Measurements from ENCODE around the gene LRRC8D.

DNA sequence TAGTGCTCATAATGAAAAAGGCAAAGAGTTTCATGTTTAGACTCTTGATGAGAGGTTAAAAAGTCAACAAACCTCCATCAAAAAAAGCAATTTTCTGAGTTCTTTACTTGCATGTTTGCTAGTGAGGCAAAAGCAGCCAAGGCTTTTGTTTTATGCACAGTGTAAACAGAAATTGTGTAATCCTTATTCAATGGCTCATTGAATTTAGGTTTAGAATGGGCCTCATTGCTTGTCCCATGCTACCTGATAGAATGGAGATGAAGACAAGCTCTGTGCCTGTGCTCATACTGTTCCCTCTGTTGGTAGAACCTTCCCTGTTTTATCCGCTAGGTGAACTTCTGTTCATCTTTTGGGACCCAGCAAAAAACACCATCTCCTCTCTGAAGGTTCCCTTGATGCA lies 10.0 kb upstream of the LRRC8D start:
- TF ChIP-seq POLR2A (IDR thresholded peaks at IDR 0.05; ENCODE audit: low read length), result no peak
- TF ChIP-seq GATA1 (IDR thresholded peaks at IDR 0.05; ENCODE audit: low read depth, low read length), result no peak
